D721Med (cell line): ENCODE data around the gene CCDC91.

ENCODE experiments used
- DNase-seq: peaks from one replicate; pipeline ENCODE4 v3.0.0; 2011; ENCODE audit warnings: low spot score; ENCODE audit not compliant: insufficient read length
- FAIRE-seq: peaks from 2 replicates; lab custom pipeline; 2011; peaks lifted over from hg19 to GRCh38; lab: Jason Lieb, UNC
- CTCF ChIP-seq: IDR thresholded peaks from 2 replicates; pipeline ENCODE4 v1.5.1; 2012; ENCODE audit warnings: mild to moderate bottlenecking, control low read depth; ENCODE audit not compliant: insufficient read depth; ENCODE audit errors: missing control alignments

CCDC91 gene

GRCh38 chr12:28286352-28286751, 96.1 kb downstream of the CCDC91 start:
- FAIRE-seq = no peak
- no peak for TF ChIP-seq CTCF
- DNase-seq = no peak

- FAIRE-seq (no peak), DNase-seq (no peak)
- no peak for TF ChIP-seq CTCF
These were observed 100.0 kb downstream of the CCDC91 start for GRCh38 chr12:28290262-28290661.

GRCh38 chr12:28292699-28293098, 102.4 kb downstream of the CCDC91 start:
- FAIRE-seq (no peak), DNase-seq (no peak)
- no peak for TF ChIP-seq CTCF

- no peak for DNase-seq
- TF ChIP-seq CTCF = no peak
- no peak for FAIRE-seq
These were observed 104.0 kb downstream of the CCDC91 start for GRCh38 chr12:28294300-28294699.

GRCh38 chr12:28296287-28296686, 106.0 kb downstream of the CCDC91 start:
- TF ChIP-seq CTCF = no peak
- no peak for FAIRE-seq
- no peak for DNase-seq

GRCh38 chr12:28303192-28303591, 112.9 kb downstream of the CCDC91 start:
- DNase-seq (no peak), FAIRE-seq (no peak)
- TF ChIP-seq CTCF = no peak

- peak; percentile 32 for FAIRE-seq
- no peak for DNase-seq
- TF ChIP-seq CTCF = no peak
These were observed 116.3 kb downstream of the CCDC91 start for GRCh38 chr12:28306535-28306934.
